H1 (cell line): Measurements from ENCODE around the gene OR11H7. TPM values are rescaled to one million over a fixed set of nuclear protein-coding genes. Genes with fewer than 3 reads are reported as not detected.
"Not testable (repeated sequence)": the region's sequence is repeated elsewhere in the genome, so short reads cannot be mapped to it uniquely, and the experiment has no call there.

ENCODE experiments used
- CTCF ChIA-PET: fragments of 300-600 bp; sonication (Branson Sonifier 250); formaldehyde crosslinking; loops from one replicate; lab custom pipeline; 2021; ENCODE audit not compliant: partially characterized antibody; lab: Charles Lee
- POLR2A ChIA-PET: fragments of 300-600 bp; sonication (Branson Sonifier 250); formaldehyde crosslinking; loops from one replicate; lab custom pipeline; 2021; ENCODE audit warnings: inconsistent platforms; ENCODE audit not compliant: partially characterized antibody; lab: Charles Lee
- DNase-seq, 2 experiments: peaks; one replicate each; pipeline versions ENCODE4 v3.0.0 to v3.0.0-alpha.2; 2010 to 2022; ENCODE audit warnings: low spot score in 2 of 2, low read depth in 1 of 2, mixed read lengths in 1 of 2
- FAIRE-seq: peaks from 2 replicates; lab custom pipeline; 2011; peaks lifted over from hg19 to GRCh38; lab: Jason Lieb, UNC
- H2AFZ ChIP-seq: 2 replicates; pipeline ENCODE4 v1.8.1; 2012; ENCODE audit warnings: low read length, inconsistent platforms
- H2AK5ac ChIP-seq: 2 replicates; pipeline ENCODE4 v1.6.1; 2013; ENCODE audit warnings: low read depth, low read length
- H2BK120ac ChIP-seq: replicated peaks from 2 replicates; pipeline ENCODE3; 2013; ENCODE audit warnings: low read depth, low read length, inconsistent platforms
- H2BK12ac ChIP-seq: 2 replicates; pipeline ENCODE4 v1.6.1; 2013; ENCODE audit warnings: low read depth, low read length
- H2BK15ac ChIP-seq: 2 replicates; pipeline ENCODE4 v1.6.1; 2013; ENCODE audit warnings: low read length
- H2BK20ac ChIP-seq: 2 replicates; pipeline ENCODE4 v1.6.1; 2013; ENCODE audit warnings: low read length
- H2BK5ac ChIP-seq: 2 replicates; pipeline ENCODE4 v1.6.1; 2013; ENCODE audit warnings: low read depth, low read length
- H3K14ac ChIP-seq: 2 replicates; pipeline ENCODE4 v1.6.1; 2013; ENCODE audit warnings: inconsistent platforms; ENCODE audit not compliant: insufficient read length
- H3K18ac ChIP-seq: 2 replicates; pipeline ENCODE4 v1.6.1; 2013; ENCODE audit warnings: low read length; ENCODE audit errors: extremely low read depth
- H3K23ac ChIP-seq: 2 replicates; pipeline ENCODE4 v1.6.1; 2013; ENCODE audit warnings: inconsistent platforms; ENCODE audit not compliant: insufficient read length
- H3K23me2 ChIP-seq: 2 replicates; pipeline ENCODE4 v1.6.1; 2013; ENCODE audit warnings: low read depth, low read length
- H3K27ac ChIP-seq: 2 replicates; pipeline ENCODE4 v1.6.1; 2011; ENCODE audit warnings: low read depth, low read length, inconsistent platforms
- H3K27me3 ChIP-seq, 4 experiments: replicated peaks in 1 of 4; 1 replicate in 1 of 4; 2 replicates in 3 of 4; pipeline versions ENCODE4 v1.6.1 to v1.8.1; 2011 to 2013; ENCODE audit warnings: low read length in 3 of 4, mild to moderate bottlenecking in 3 of 4, inconsistent platforms in 2 of 4, mixed read lengths in 2 of 4, moderate library complexity in 1 of 4; ENCODE audit not compliant: control insufficient read depth in 3 of 4, insufficient read depth in 3 of 4; ENCODE audit errors: extremely low read depth in 1 of 4
- H3K36me3 ChIP-seq, 4 experiments: 2 replicates each; pipeline versions ENCODE4 v1.6.1 to v1.8.1; 2011 to 2013; ENCODE audit warnings: mild to moderate bottlenecking in 4 of 4, low read length in 3 of 4, moderate library complexity in 2 of 4, control low read depth in 1 of 4, inconsistent platforms in 1 of 4; ENCODE audit not compliant: insufficient read depth in 4 of 4, control insufficient read depth in 2 of 4
- H3K4ac ChIP-seq: replicated peaks from 2 replicates; pipeline ENCODE3; 2013; ENCODE audit warnings: low read length, low read depth, mixed read lengths, inconsistent platforms; ENCODE audit not compliant: insufficient read length
- H3K4me1 ChIP-seq, 4 experiments: replicated peaks in 1 of 4; 1 replicate in 1 of 4; 2 replicates in 3 of 4; pipeline versions ENCODE4 v1.6.1 to v1.8.1; 2011 to 2013; ENCODE audit warnings: low read length in 3 of 4, inconsistent platforms in 2 of 4, mixed read lengths in 1 of 4; ENCODE audit not compliant: insufficient read depth in 4 of 4, control insufficient read depth in 3 of 4
- H3K4me2 ChIP-seq, 2 experiments: 2 replicates each; pipeline versions ENCODE4 v1.6.1 to v1.8.1; 2011 to 2013; ENCODE audit warnings: low read depth in 2 of 2, low read length in 2 of 2, control low read depth in 1 of 2, inconsistent platforms in 1 of 2, mild to moderate bottlenecking in 1 of 2; ENCODE audit not compliant: insufficient read depth in 1 of 2
- H3K4me3 ChIP-seq, 4 experiments: fragments of 200-600, 300-600 bp in 1 of 4; sonication (generic), shearing (Covaris generic), sonication (Bioruptor Twin) in 1 of 4; 2 replicates each; pipeline versions ENCODE4 v1.5.1 to v1.8.1; 2011 to 2016; ENCODE audit warnings: low read length in 4 of 4, low read depth in 3 of 4, control low read depth in 2 of 4, inconsistent platforms in 2 of 4, mild to moderate bottlenecking in 2 of 4, mixed read lengths in 1 of 4, moderate library complexity in 1 of 4; ENCODE audit not compliant: insufficient read depth in 2 of 4; ENCODE audit errors: extremely low read depth in 1 of 4
- H3K56ac ChIP-seq: replicated peaks from 2 replicates; pipeline ENCODE3; 2013; ENCODE audit warnings: low read depth, mild to moderate bottlenecking, mixed read lengths, low read length, inconsistent platforms; ENCODE audit not compliant: insufficient read length
- H3K79me1 ChIP-seq: 2 replicates; pipeline ENCODE4 v1.6.1; 2013; ENCODE audit warnings: low read depth, low read length, control low read depth
- H3K79me2 ChIP-seq, 2 experiments: 2 replicates each; pipeline versions ENCODE4 v1.6.1 to v1.8.1; 2012 to 2013; ENCODE audit warnings: low read length in 2 of 2, mild to moderate bottlenecking in 2 of 2, inconsistent platforms in 1 of 2; ENCODE audit not compliant: insufficient read depth in 2 of 2, control insufficient read depth in 1 of 2
- H3K9ac ChIP-seq, 4 experiments: replicated peaks in 1 of 4; 1 replicate in 1 of 4; 2 replicates in 3 of 4; pipeline versions ENCODE4 v1.6.1 to v1.8.1; 2011 to 2013; ENCODE audit warnings: low read depth in 3 of 4, low read length in 3 of 4, control low read depth in 2 of 4, mild to moderate bottlenecking in 2 of 4, moderate library complexity in 2 of 4, inconsistent platforms in 1 of 4; ENCODE audit errors: extremely low read depth in 1 of 4
- H3K9me3 ChIP-seq, 2 experiments: 2 replicates each; pipeline versions ENCODE4 v1.6.1 to v1.8.1; 2012 to 2013; ENCODE audit warnings: mild to moderate bottlenecking in 2 of 2, moderate library complexity in 2 of 2, control low read depth in 1 of 2, inconsistent platforms in 1 of 2, low read depth in 1 of 2, low read length in 1 of 2, mixed read lengths in 1 of 2; ENCODE audit not compliant: insufficient read depth in 2 of 2
- H4K20me1 ChIP-seq, 2 experiments: replicated peaks in 1 of 2; 2 replicates each; pipeline versions ENCODE3 to v1.8.1; 2011 to 2013; ENCODE audit warnings: inconsistent platforms in 2 of 2, low read length in 2 of 2, mild to moderate bottlenecking in 1 of 2; ENCODE audit not compliant: insufficient read depth in 2 of 2, control insufficient read depth in 1 of 2
- H4K5ac ChIP-seq: 2 replicates; pipeline ENCODE4 v1.6.1; 2013; ENCODE audit warnings: low read length, low read depth, mixed read lengths, inconsistent platforms; ENCODE audit not compliant: insufficient read length
- H4K8ac ChIP-seq: 2 replicates; pipeline ENCODE4 v1.8.0; 2013; ENCODE audit warnings: mild to moderate bottlenecking, moderate library complexity, low read length, inconsistent platforms; ENCODE audit not compliant: insufficient read depth; ENCODE audit errors: extremely low read depth
- H4K91ac ChIP-seq: replicated peaks from 2 replicates; pipeline ENCODE3; 2013; ENCODE audit warnings: low read length, mixed read lengths, inconsistent platforms; ENCODE audit not compliant: insufficient read length
- RBBP5 ChIP-seq: IDR thresholded peaks from 2 replicates; pipeline ENCODE4 v1.7.1; 2012; ENCODE audit warnings: low read depth, mild to moderate bottlenecking, inconsistent platforms, low read length, moderate library complexity, borderline replicate concordance
- WGBS, 2 experiments: shearing (Covaris generic) in 1 of 2; methylation state at CpG; one replicate each; pipeline versions ENCODE4 v1.1.6 to v1.1.7; 2013 to 2015; ENCODE audit warnings: low lambda C conversion rate in 2 of 2, mixed read lengths in 2 of 2, inconsistent platforms in 1 of 2, low coverage in 1 of 2, missing lambda C conversion rate in 1 of 2; ENCODE audit not compliant: insufficient replicate concordance in 2 of 2, insufficient coverage in 1 of 2, insufficient read length in 1 of 2; ENCODE audit errors: extremely low coverage in 1 of 2, missing lambda C conversion rate in 1 of 2; 5-methylcytosine and 5-hydroxymethylcytosine counted together
- polyA plus RNA-seq, 7 experiments: library from polyadenylated mRNA; depleted of rRNA in 3 of 7; stranded (reverse) in 5 of 7; unstranded in 2 of 7; fragments of >200 nt in 5 of 7; fragments of 200-250 nt in 2 of 7; gene quantifications; 1 replicate in 5 of 7; 2 replicates in 1 of 7; 4 replicates in 1 of 7; pipeline versions ENCODE4 v1.2.1 to v1.2.3, GENCODE V29; 2011 to 2013; ENCODE audit warnings: missing spikeins in 2 of 7, mixed read lengths in 2 of 7
- total RNA-seq: library from RNA; stranded (reverse); fragmentation: NEBNext Ultra II Directional; extraction: Animal tissue kit (Norgen Biotek cat#: 25700); gene quantifications from 2 replicates; pipeline ENCODE4 v1.2.1, GENCODE V29; 2021

Gene OR11H7
- total and polyA plus RNA-seq, 2 of the 8 experiments (the other 6 are each of a cell fraction or from before 2014, with no cell fraction given): not detected

DNA sequence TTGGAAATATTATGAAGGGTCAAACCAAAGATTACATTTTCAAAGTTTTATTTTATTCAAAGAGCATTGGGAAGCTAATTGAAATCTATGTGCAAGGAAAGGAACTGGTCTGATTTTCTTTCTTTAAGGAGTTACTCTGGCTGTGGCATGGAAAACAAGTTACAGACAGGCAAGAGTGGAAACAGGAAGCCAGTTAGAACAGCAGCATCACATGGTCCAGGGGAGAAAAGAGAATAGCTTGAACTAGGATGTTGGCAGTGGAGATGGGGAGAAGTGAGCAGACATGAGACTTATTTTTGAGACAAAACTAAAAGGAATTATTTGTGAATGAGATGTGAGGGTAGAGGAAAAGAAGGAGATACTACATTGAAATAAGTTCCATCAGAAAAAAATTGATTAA is 34.7 kb upstream of the OR11H7 start (continued):
- no peak for TF ChIP-seq RBBP5

- H3K56ac ChIP-seq, H2BK120ac ChIP-seq, H2AFZ ChIP-seq, H4K5ac ChIP-seq, H3K14ac ChIP-seq, H4K91ac ChIP-seq, H4K8ac ChIP-seq, H3K4ac ChIP-seq, H2BK5ac ChIP-seq, H3K4me1 ChIP-seq, H3K18ac ChIP-seq, FAIRE-seq, H3K23ac ChIP-seq, POLR2A ChIA-PET, H3K27ac ChIP-seq, H3K79me1 ChIP-seq, H2BK12ac ChIP-seq, H3K79me2 ChIP-seq, H2AK5ac ChIP-seq, DNase-seq, H2BK20ac ChIP-seq, H3K36me3 ChIP-seq, CTCF ChIA-PET, H3K4me3 ChIP-seq, H3K9ac ChIP-seq, H3K23me2 ChIP-seq, H4K20me1 ChIP-seq, H3K27me3 ChIP-seq, H2BK15ac ChIP-seq, H3K4me2 ChIP-seq: not testable (repeated sequence)
- peaks cover 56 to 79% of the 10 kb centered on the region in 2 experiments for H3K9me3 ChIP-seq
- 75% methylated on average over 6 of the region's 6 CpGs; no CpG with 5 or more reads in 1 of the 2 experiments for WGBS, 2 experiments
Observed at GRCh38 chr14:20195170-20195569, 33.6 kb upstream of the OR11H7 start.
